WTC11 (cell line): Measurements from ENCODE around the gene A1BG. TPM values are rescaled to one million over a fixed set of nuclear protein-coding genes. Genes with fewer than 3 reads are reported as not detected.

Experiments
- ATF2 ChIP-seq: sonication (generic); formaldehyde crosslinking; IDR thresholded peaks from 2 replicates; pipeline ENCODE4 v1.8.1; 2022; ENCODE audit warnings: low read depth, missing genetic modification reagents, borderline replicate concordance
- ESRRA ChIP-seq: sonication (generic); formaldehyde crosslinking; IDR thresholded peaks from 2 replicates; pipeline ENCODE4 v1.8.1; 2022; ENCODE audit warnings: mild to moderate bottlenecking, missing genetic modification reagents, borderline replicate concordance
- FOXJ3 ChIP-seq: sonication (generic); formaldehyde crosslinking; IDR thresholded peaks from 2 replicates; pipeline ENCODE4 v1.9.0; 2021; ENCODE audit warnings: missing genetic modification reagents, mild to moderate bottlenecking, borderline replicate concordance
- GABPB1 ChIP-seq: sonication (generic); formaldehyde crosslinking; IDR thresholded peaks from 2 replicates; pipeline ENCODE4 v1.8.1; 2023; ENCODE audit warnings: mild to moderate bottlenecking, missing genetic modification reagents
- JAZF1 ChIP-seq: fragments of 250-450 bp; sonication (Bioruptor Pico); IDR thresholded peaks from 2 replicates; pipeline ENCODE4 v1.9.0; 2021; ENCODE audit warnings: moderate library complexity, mild to moderate bottlenecking, inconsistent platforms
- NFATC4 ChIP-seq: fragments of 250-450 bp; sonication (Bioruptor Pico); IDR thresholded peaks from 2 replicates; pipeline ENCODE4 v1.9.0; 2021; ENCODE audit warnings: mild to moderate bottlenecking
- NFYB ChIP-seq: sonication (generic); formaldehyde crosslinking; conservative IDR thresholded peaks from 2 replicates; pipeline ENCODE4 v1.8.0; 2022; ENCODE audit warnings: low read depth, missing genetic modification reagents
- NR2C2 ChIP-seq: sonication (generic); formaldehyde crosslinking; IDR thresholded peaks from 2 replicates; pipeline ENCODE4 v1.8.0; 2022; ENCODE audit warnings: mild to moderate bottlenecking, missing genetic modification reagents
- RELA ChIP-seq: sonication (generic); formaldehyde crosslinking; IDR thresholded peaks from 2 replicates; pipeline ENCODE4 v1.8.1; 2022; ENCODE audit warnings: missing genetic modification reagents, mild to moderate bottlenecking, borderline replicate concordance
- SOX15 ChIP-seq: fragments of 250-450 bp; sonication (Bioruptor Pico); IDR thresholded peaks from 2 replicates; pipeline ENCODE4 v1.9.0; 2021; ENCODE audit warnings: mild to moderate bottlenecking
- SP1 ChIP-seq: sonication (generic); formaldehyde crosslinking; conservative IDR thresholded peaks from 2 replicates; pipeline ENCODE4 v1.8.1; 2022; ENCODE audit warnings: missing genetic modification reagents
- TEAD1 ChIP-seq: sonication (generic); formaldehyde crosslinking; IDR thresholded peaks from 2 replicates; pipeline ENCODE4 v1.8.0; 2022; ENCODE audit warnings: mild to moderate bottlenecking, missing genetic modification reagents
- ZNF138 ChIP-seq: sonication (generic); formaldehyde crosslinking; conservative IDR thresholded peaks from 2 replicates; pipeline ENCODE4 v1.8.1; 2022; ENCODE audit warnings: mild to moderate bottlenecking, moderate library complexity, missing genetic modification reagents
- ZNF512 ChIP-seq: sonication (generic); formaldehyde crosslinking; IDR thresholded peaks from 2 replicates; pipeline ENCODE4 v1.8.1; 2022; ENCODE audit warnings: missing genetic modification reagents, borderline replicate concordance
- total RNA-seq: library from RNA; stranded (reverse); gene quantifications from 3 replicates; pipeline ENCODE4 v1.2.3, GENCODE V29; 2021
- TF ChIP-seq, protein P1 (sequence below): fragments of 200-600 bp; IDR thresholded peaks from 2 replicates; pipeline ENCODE4 v1.8.0; 2022; ENCODE audit warnings: antibody characterized with exemption
- TF ChIP-seq, protein P2 (sequence below): fragments of 250-450 bp; sonication (Bioruptor Pico); IDR thresholded peaks from 2 replicates; pipeline ENCODE4 v1.9.0; 2021; ENCODE audit warnings: mild to moderate bottlenecking, borderline replicate concordance
- TF ChIP-seq, protein P3 (sequence below): sonication (generic); formaldehyde crosslinking; IDR thresholded peaks from 2 replicates; pipeline ENCODE4 v1.8.1; 2023; ENCODE audit warnings: mild to moderate bottlenecking, moderate library complexity, missing genetic modification reagents
- TF ChIP-seq, protein P4 (sequence below): sonication (generic); formaldehyde crosslinking; IDR thresholded peaks from 2 replicates; pipeline ENCODE4 v1.8.0; 2023; ENCODE audit warnings: missing genetic modification reagents
- TF ChIP-seq, protein P5 (sequence below): sonication (generic); formaldehyde crosslinking; IDR thresholded peaks from 2 replicates; pipeline ENCODE4 v1.8.1; 2022; ENCODE audit warnings: mild to moderate bottlenecking, missing genetic modification reagents, moderate library complexity, borderline replicate concordance
- TF ChIP-seq, protein P6 (sequence below): sonication (generic); formaldehyde crosslinking; IDR thresholded peaks from 2 replicates; pipeline ENCODE4 v1.8.1; 2023; ENCODE audit warnings: mild to moderate bottlenecking, missing genetic modification reagents, moderate library complexity

The A1BG gene
- total RNA-seq, 1 experiment from 2014 or later = 24.3 TPM

GRCh38 chr19:58380662-58381459 is 27.6 kb upstream of the A1BG start, which contains the start of gene ZNF837 (continued):
- TF ChIP-seq, protein P1, sequence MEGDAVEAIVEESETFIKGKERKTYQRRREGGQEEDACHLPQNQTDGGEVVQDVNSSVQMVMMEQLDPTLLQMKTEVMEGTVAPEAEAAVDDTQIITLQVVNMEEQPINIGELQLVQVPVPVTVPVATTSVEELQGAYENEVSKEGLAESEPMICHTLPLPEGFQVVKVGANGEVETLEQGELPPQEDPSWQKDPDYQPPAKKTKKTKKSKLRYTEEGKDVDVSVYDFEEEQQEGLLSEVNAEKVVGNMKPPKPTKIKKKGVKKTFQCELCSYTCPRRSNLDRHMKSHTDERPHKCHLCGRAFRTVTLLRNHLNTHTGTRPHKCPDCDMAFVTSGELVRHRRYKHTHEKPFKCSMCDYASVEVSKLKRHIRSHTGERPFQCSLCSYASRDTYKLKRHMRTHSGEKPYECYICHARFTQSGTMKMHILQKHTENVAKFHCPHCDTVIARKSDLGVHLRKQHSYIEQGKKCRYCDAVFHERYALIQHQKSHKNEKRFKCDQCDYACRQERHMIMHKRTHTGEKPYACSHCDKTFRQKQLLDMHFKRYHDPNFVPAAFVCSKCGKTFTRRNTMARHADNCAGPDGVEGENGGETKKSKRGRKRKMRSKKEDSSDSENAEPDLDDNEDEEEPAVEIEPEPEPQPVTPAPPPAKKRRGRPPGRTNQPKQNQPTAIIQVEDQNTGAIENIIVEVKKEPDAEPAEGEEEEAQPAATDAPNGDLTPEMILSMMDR = no peak
- no peak for TF ChIP-seq FOXJ3
- no peak for TF ChIP-seq ZNF512 (CRISPR knock-in tag)
- TF ChIP-seq, protein P2, sequence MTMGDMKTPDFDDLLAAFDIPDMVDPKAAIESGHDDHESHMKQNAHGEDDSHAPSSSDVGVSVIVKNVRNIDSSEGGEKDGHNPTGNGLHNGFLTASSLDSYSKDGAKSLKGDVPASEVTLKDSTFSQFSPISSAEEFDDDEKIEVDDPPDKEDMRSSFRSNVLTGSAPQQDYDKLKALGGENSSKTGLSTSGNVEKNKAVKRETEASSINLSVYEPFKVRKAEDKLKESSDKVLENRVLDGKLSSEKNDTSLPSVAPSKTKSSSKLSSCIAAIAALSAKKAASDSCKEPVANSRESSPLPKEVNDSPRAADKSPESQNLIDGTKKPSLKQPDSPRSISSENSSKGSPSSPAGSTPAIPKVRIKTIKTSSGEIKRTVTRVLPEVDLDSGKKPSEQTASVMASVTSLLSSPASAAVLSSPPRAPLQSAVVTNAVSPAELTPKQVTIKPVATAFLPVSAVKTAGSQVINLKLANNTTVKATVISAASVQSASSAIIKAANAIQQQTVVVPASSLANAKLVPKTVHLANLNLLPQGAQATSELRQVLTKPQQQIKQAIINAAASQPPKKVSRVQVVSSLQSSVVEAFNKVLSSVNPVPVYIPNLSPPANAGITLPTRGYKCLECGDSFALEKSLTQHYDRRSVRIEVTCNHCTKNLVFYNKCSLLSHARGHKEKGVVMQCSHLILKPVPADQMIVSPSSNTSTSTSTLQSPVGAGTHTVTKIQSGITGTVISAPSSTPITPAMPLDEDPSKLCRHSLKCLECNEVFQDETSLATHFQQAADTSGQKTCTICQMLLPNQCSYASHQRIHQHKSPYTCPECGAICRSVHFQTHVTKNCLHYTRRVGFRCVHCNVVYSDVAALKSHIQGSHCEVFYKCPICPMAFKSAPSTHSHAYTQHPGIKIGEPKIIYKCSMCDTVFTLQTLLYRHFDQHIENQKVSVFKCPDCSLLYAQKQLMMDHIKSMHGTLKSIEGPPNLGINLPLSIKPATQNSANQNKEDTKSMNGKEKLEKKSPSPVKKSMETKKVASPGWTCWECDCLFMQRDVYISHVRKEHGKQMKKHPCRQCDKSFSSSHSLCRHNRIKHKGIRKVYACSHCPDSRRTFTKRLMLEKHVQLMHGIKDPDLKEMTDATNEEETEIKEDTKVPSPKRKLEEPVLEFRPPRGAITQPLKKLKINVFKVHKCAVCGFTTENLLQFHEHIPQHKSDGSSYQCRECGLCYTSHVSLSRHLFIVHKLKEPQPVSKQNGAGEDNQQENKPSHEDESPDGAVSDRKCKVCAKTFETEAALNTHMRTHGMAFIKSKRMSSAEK = no peak
- TF ChIP-seq NR2C2 (CRISPR knock-in tag) = no peak
- peak; percentile 70 for TF ChIP-seq ESRRA (CRISPR knock-in tag)
- no peak for TF ChIP-seq JAZF1 (CRISPR knock-in tag)
- TF ChIP-seq TEAD1 = 0 out of 2 replicates have a peak, but pooled peaks have one; percentile 56
- peak; percentile 82 for TF ChIP-seq SP1 (CRISPR knock-in tag)
- TF ChIP-seq, protein P3, sequence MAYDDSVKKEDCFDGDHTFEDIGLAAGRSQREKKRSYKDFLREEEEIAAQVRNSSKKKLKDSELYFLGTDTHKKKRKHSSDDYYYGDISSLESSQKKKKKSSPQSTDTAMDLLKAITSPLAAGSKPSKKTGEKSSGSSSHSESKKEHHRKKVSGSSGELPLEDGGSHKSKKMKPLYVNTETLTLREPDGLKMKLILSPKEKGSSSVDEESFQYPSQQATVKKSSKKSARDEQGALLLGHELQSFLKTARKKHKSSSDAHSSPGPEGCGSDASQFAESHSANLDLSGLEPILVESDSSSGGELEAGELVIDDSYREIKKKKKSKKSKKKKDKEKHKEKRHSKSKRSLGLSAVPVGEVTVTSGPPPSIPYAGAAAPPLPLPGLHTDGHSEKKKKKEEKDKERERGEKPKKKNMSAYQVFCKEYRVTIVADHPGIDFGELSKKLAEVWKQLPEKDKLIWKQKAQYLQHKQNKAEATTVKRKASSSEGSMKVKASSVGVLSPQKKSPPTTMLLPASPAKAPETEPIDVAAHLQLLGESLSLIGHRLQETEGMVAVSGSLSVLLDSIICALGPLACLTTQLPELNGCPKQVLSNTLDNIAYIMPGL (CRISPR knock-in tag) = peak; percentile 96; the same call in 1 of the 2 replicates
- TF ChIP-seq, protein P4, sequence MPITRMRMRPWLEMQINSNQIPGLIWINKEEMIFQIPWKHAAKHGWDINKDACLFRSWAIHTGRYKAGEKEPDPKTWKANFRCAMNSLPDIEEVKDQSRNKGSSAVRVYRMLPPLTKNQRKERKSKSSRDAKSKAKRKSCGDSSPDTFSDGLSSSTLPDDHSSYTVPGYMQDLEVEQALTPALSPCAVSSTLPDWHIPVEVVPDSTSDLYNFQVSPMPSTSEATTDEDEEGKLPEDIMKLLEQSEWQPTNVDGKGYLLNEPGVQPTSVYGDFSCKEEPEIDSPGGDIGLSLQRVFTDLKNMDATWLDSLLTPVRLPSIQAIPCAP (CRISPR knock-in tag) = peak; percentile 85; the same call in 1 of the 2 replicates
- 0 out of 2 replicates have a peak, but pooled peaks have one; percentile 70 for TF ChIP-seq ATF2 (CRISPR knock-in tag)
- TF ChIP-seq NFYB (CRISPR knock-in tag) = peak; percentile 87
- TF ChIP-seq, protein P5, sequence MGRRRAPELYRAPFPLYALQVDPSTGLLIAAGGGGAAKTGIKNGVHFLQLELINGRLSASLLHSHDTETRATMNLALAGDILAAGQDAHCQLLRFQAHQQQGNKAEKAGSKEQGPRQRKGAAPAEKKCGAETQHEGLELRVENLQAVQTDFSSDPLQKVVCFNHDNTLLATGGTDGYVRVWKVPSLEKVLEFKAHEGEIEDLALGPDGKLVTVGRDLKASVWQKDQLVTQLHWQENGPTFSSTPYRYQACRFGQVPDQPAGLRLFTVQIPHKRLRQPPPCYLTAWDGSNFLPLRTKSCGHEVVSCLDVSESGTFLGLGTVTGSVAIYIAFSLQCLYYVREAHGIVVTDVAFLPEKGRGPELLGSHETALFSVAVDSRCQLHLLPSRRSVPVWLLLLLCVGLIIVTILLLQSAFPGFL = 0 out of 2 replicates have a peak, but pooled peaks have one; percentile 19
- no peak for TF ChIP-seq ZNF138
- peak; percentile 96 for TF ChIP-seq GABPB1 (CRISPR knock-in tag)
- TF ChIP-seq RELA = no peak
- TF ChIP-seq, protein P6, sequence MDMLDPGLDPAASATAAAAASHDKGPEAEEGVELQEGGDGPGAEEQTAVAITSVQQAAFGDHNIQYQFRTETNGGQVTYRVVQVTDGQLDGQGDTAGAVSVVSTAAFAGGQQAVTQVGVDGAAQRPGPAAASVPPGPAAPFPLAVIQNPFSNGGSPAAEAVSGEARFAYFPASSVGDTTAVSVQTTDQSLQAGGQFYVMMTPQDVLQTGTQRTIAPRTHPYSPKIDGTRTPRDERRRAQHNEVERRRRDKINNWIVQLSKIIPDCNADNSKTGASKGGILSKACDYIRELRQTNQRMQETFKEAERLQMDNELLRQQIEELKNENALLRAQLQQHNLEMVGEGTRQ (CRISPR knock-in tag) = peak; percentile 68
- TF ChIP-seq SOX15 (CRISPR knock-in tag) = no peak
- TF ChIP-seq NFATC4 = no peak; the same call in 1 of the 2 replicates
